BJ (cell line): ENCODE results near the gene COL5A1. TPM values are rescaled to one million over a fixed set of nuclear protein-coding genes. Genes with fewer than 3 reads are reported as not detected.

Source experiments
- CTCF ChIA-PET: fragments of 350-600 bp; formaldehyde crosslinking; extraction: SDS; loops from one replicate; lab custom pipeline; 2021; ENCODE audit warnings: antibody characterized with exemption, inconsistent platforms; lab: Yijun Ruan, JAX
- POLR2A ChIA-PET: fragments of 300-600 bp; sonication (Branson Sonifier 250); formaldehyde crosslinking; extraction: SDS; loops from one replicate; lab custom pipeline; 2021; ENCODE audit warnings: antibody characterized with exemption; lab: Charles Lee
- DNase-seq: peaks from one replicate; pipeline ENCODE4 v3.0.0-alpha.2; 2011; ENCODE audit warnings: low read depth
- H3K27me3 ChIP-seq: 2 replicates; pipeline ENCODE4 v1.6.0; 2011; ENCODE audit warnings: low read length; ENCODE audit not compliant: control insufficient read depth, insufficient read depth
- H3K36me3 ChIP-seq: 2 replicates; pipeline ENCODE4 v1.5.1; 2011; ENCODE audit warnings: low read length; ENCODE audit not compliant: control insufficient read depth, insufficient read depth
- H3K4me3 ChIP-seq: 2 replicates; pipeline ENCODE4 v1.5.1; 2011; ENCODE audit warnings: low read depth, mild to moderate bottlenecking, control low read depth, low read length
- CTCF ChIP-seq: IDR thresholded peaks from 2 replicates; pipeline ENCODE4 v1.5.1; 2011; ENCODE audit warnings: low read depth, mild to moderate bottlenecking, control low read depth, inconsistent platforms, low read length, moderate library complexity; ENCODE audit not compliant: insufficient read depth
- polyA plus RNA-seq: library from polyadenylated mRNA; depleted of rRNA; stranded (reverse); fragments of >200 nt; gene quantifications from 2 replicates; pipeline ENCODE4 v1.2.3, GENCODE V29; 2011; rRNA removed
- small RNA-seq: library from RNA; depleted of rRNA; stranded (forward); fragments of <200 nt; gene quantifications from one replicate; pipeline ENCODE3, GENCODE V24; 2012; ENCODE audit warnings: low replicate concordance, low read depth; ENCODE audit not compliant: insufficient read length

Gene COL5A1
- polyA plus RNA-seq, 1 experiment = 251 TPM

GRCh38 chr9:134892820-134893420, 251.3 kb downstream of the COL5A1 start:
- Histone ChIP-seq H3K4me3 (no peak overlapping the region), H3K27me3 (peaks cover 6% of the 10 kb centered on the region), H3K36me3 (no peaks in the 10 kb centered on the region)
- POLR2A ChIA-PET = no interaction called here
- CTCF ChIA-PET = interaction anchor here (0.6 kb wide), 1 partner anchor 9 kb away, joined by 3 read pairs; no protein-coding TSS in a partner anchor
- no peak for TF ChIP-seq CTCF
- no peak for DNase-seq

Small RNA genes lying within 50 kb of the gene (small RNA-seq; reads per million reads assigned to genes)
- not detected for gene AL603650.1
- gene MIR3689A = not detected
- not detected for gene MIR3689B
- not detected for gene MIR3689C
- gene MIR3689D1 = not detected
- not detected for gene MIR3689D2
- not detected for gene MIR3689E
- gene MIR3689F = not detected

Other genes starting within 250 kb of the COL5A1 start
- gene FCN2, start 239.0 kb downstream of the COL5A1 start, polyA plus RNA-seq = not detected in 2 replicates